NCI-H526 treated with DMSO at 0.1 percent for 48 hours (cell line): ENCODE results near the gene KRTAP10-11.
A peak's percentile ranks its signal among the peaks of the same experiment; 100 is the strongest.
"Not testable (repeated sequence)": the region's sequence is repeated elsewhere in the genome, so short reads cannot be mapped to it uniquely, and the experiment has no call there.

ENCODE experiments used
- DNase-seq: peaks from one replicate; lab custom pipeline; 2025; lab: John Stamatoyannopoulos, UW

The KRTAP10-11 gene

GRCh38 chr21:44664691-44665090 lies 18.5 kb downstream of the KRTAP10-11 start:
- DNase-seq: no peak

- DNase-seq: no peak
Observed at GRCh38 chr21:44666401-44667320, 20.4 kb downstream of the KRTAP10-11 start, which contains the start of gene KRTAP12-2. Gene KRTAP12-2, minus strand, starts transcription at chr21:44666927. Its CDS starts 41 bp downstream, at chr21:44666886.

- no peak for DNase-seq
Observed at GRCh38 chr21:44667612-44668011, 21.4 kb downstream of the KRTAP10-11 start.

- DNase-seq: no peak
Observed at GRCh38 chr21:44670642-44671432, 24.6 kb downstream of the KRTAP10-11 start.

- no peak for DNase-seq
Observed at GRCh38 chr21:44671911-44672310, 25.7 kb downstream of the KRTAP10-11 start.

GRCh38 chr21:44677881-44678280 lies 31.7 kb downstream of the KRTAP10-11 start:
- no peak for DNase-seq

GRCh38 chr21:44681152-44681551 lies 34.9 kb downstream of the KRTAP10-11 start:
- no peak for DNase-seq

GRCh38 chr21:44681861-44682579 lies 35.8 kb downstream of the KRTAP10-11 start, which contains the start of gene KRTAP12-1:
Gene KRTAP12-1, minus strand, starts transcription at chr21:44682163. Its CDS starts 40 bp downstream, at chr21:44682123.
- DNase-seq: no peak

- no peak for DNase-seq
Observed at GRCh38 chr21:44682580-44683151, 36.5 kb downstream of the KRTAP10-11 start.

- DNase-seq: no peak
Observed at GRCh38 chr21:44684077-44684476, 37.9 kb downstream of the KRTAP10-11 start.

- no peak for DNase-seq
Observed at GRCh38 chr21:44684483-44684882, 38.3 kb downstream of the KRTAP10-11 start.

- DNase-seq: not testable (repeated sequence)
Observed at GRCh38 chr21:44685050-44685449, 38.8 kb downstream of the KRTAP10-11 start.

- no peak for DNase-seq
Observed at GRCh38 chr21:44686000-44686781, 40.0 kb downstream of the KRTAP10-11 start.

- DNase-seq: no peak
Observed at GRCh38 chr21:44686843-44687561, 40.8 kb downstream of the KRTAP10-11 start.

GRCh38 chr21:44687671-44688070 lies 41.5 kb downstream of the KRTAP10-11 start:
- peak; percentile 10 for DNase-seq

- not testable (repeated sequence) for DNase-seq
Observed at GRCh38 chr21:44689740-44690139, 43.5 kb downstream of the KRTAP10-11 start.

- no peak for DNase-seq
Observed at GRCh38 chr21:44691686-44692085, 45.5 kb downstream of the KRTAP10-11 start.

GRCh38 chr21:44692798-44693512 lies 46.7 kb downstream of the KRTAP10-11 start:
- no peak for DNase-seq

- no peak for DNase-seq
Observed at GRCh38 chr21:44694776-44695175, 48.6 kb downstream of the KRTAP10-11 start.
